PC-9 (cell line): ENCODE data around the gene CES3.

Experiments
- CTCF ChIP-seq: fragments of 200-600 bp; sonication (generic); conservative IDR thresholded peaks from 2 replicates; pipeline ENCODE4 v1.6.1; 2017; ENCODE audit warnings: mixed run types, antibody characterized with exemption, mild to moderate bottlenecking, moderate library complexity
- EZH2 ChIP-seq: fragments of 200-600 bp; sonication (generic); IDR thresholded peaks from 2 replicates; pipeline ENCODE4 v1.8.0; 2017; ENCODE audit warnings: antibody characterized with exemption, low read depth

- TF ChIP-seq CTCF (no peak), EZH2 (no peak)
These were observed 50.2 kb downstream of the CES3 start for GRCh38 chr16:67011274-67011673.
